HG02798 (cell line): ENCODE measurements around the gene CMSS1.
"Not testable (repeated sequence)": the region's sequence is repeated elsewhere in the genome, so short reads cannot be mapped to it uniquely, and the experiment has no call there.

Experiments used
- ATAC-seq: cut with Tn5 transposase; IDR thresholded peaks from one replicate; pipeline ENCODE4 v1.9.1; 2021; ENCODE audit warnings: mild to moderate bottlenecking; ENCODE audit not compliant: unreplicated experiment, poor library complexity

The CMSS1 gene

DNA sequence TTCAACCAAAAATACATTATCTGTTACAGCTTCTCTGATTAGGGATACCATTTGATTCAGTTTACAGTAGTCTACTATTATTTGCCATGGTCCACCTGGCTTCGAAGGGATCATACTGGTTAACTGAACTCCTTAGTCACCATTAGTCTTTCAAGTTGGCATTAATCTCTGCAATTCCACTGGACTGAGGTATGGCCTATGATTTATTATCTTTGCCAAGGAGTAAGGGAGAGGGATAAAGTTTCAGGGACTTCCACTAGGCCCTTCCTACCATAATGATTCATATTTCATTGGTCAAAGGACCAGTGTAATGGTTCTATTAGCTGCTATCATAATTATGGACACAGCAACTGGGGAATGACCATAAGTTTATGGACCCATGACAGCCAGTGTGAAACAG lies 7.3 kb upstream of the CMSS1 start:
- no peak for ATAC-seq

DNA sequence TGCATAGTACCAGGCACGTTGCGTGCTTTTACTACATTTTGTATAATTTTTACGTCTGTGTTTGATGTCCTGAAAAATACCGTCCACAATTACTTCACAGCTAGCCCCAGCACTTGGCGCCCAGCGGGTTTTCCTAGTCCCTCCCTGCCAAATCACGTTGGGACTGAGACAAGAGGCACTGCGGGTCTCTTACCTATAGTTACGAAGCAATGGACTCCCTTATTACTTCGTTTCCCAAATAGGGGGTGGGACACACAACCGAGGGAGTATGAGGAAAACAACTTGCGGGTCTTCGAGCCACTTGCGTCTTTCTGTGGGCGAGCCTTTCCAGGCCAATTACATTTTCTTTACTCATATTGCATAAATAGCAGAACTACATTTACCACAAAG lies 620 bp upstream of the CMSS1 start:
- ATAC-seq = no peak

DNA sequence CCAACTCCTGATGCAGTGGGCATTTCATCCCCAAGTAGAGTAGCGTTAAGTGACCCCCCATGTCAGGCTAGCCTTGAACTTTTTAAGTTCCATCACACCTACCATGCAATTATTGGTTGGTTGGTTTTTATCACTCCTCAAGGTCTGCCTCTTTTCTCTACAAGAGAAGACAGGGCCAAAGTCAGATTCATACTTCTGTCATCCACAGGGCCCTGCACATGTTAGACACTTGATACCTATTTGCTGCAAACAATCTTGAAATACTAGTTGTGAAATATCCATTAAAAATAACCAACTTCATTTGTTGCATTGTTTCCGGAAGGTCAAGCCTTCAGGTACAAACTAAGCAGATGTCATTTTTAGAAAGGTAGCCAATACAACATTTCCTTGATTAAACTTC lies 1.2 kb downstream of the CMSS1 start:
- ATAC-seq = no peak

DNA sequence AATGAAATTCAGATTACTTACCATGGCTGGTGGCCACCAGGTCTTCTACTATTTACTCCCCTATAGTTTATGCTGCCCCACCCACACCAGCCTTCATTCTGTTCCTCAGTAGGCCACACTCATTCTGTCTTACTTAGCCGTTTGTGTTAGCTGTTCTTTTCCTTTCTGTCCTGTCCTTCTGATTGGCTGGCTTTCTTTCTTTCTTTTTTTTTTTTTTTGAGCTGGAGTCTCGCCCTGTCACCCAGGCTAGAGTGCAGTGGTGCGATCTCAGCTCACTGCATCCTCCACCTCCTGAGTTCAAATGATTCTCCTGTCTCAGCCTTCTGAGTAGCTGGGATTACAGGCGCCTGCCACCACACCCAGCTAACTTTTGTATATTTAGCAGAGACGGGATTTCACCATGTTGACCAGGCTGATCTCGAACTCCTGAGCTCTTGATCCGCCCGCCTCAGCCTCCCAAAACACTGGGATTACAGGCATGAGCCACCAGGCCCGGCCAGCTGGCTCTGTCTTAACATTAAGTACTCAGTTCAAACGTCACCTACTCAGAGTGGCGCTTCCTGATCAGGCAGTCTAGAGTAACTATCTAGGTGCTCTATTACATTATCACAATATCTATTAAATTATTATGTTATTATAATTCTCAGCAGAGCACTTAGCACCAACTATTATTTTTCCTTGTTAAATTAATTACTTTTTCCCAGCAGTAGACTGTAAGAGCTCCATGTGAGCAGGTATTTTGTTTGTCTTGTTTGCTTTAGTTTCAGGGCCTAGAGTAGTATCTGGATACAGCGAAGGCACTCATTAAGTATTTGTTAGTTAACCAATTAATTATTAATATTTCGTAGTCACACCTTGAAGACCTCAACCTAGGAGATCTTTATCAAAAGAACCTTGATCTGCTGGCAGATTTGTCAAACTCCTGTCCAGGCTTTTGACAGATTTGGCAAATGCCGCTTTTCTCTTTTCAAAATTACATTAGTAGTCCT lies 6.4 kb downstream of the CMSS1 start:
- no peak for ATAC-seq

DNA sequence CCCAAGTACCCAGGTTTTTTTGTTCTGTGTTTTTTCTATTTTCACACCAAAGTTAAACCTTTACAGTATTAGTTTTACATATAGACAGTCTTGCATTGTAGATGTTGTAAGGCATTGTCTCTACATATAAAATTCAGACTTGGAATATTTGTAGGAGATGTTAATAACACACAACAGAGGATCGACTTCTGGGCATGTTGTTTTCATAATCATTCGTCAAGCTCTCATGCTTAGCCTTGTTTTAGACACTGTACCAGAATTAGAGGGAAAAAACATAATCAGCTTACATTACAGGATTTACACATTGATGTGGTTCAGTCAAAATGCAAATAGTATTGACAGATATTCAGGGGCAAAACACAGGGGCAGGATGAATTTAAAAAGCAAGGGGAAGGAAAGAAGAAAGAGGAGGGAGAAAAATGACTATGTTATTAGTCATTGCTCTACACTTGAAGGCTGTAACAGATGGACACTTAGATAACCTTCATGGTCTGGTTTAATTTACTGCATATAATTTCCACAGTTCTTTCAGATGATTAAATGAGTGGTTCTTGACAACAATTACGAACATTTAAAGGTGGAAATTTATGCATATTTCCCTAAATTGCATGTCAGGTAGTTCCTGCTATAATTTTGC lies 7.5 kb downstream of the CMSS1 start:
- ATAC-seq = no peak

DNA sequence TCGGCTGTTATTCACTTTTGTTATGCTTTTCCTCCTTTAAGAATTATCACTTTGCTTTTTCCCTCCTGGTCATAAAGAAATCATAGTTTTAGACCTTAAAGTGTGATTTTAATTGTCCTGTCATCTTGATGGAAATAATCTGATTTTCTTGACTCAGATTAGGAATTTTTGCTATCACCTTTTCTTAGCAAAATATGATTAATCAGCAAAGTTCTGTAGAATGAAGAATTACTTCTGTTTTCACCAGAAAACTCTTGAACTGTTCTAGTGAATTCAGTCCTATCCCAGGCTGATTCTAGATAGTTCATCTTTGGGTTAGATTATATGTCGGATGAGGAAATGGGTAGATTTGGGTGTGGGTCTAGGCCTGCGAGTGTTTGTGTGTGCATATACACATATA lies 12.2 kb downstream of the CMSS1 start:
- no peak for ATAC-seq

DNA sequence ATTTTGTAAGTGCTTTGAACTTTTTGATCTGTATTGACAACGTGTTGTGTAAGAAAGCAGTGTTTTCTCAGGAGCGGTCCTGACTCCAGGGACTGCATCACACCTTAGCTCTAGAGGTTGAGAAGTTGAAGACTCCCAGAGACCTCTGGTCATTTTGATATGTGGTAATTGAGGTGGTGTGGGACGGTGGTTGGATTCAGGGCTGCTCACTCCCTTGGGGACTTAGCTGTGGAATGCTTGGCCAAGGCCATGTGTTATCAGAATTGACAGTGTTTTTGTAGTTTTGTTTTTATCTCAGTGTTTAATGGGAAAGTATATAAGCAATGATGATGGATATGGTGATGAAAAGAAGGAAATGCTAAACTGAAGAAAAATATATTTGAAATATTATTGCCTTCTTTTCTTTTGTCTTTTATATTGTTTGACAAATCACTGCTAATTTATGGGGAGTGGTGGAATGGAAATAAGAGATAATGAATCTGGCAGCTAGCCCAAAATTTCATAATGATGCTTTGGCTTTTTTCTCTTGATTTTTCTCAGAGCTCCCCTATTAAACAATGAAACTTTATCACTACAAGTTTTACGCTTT lies 16.0 kb downstream of the CMSS1 start:
- ATAC-seq = no peak

DNA sequence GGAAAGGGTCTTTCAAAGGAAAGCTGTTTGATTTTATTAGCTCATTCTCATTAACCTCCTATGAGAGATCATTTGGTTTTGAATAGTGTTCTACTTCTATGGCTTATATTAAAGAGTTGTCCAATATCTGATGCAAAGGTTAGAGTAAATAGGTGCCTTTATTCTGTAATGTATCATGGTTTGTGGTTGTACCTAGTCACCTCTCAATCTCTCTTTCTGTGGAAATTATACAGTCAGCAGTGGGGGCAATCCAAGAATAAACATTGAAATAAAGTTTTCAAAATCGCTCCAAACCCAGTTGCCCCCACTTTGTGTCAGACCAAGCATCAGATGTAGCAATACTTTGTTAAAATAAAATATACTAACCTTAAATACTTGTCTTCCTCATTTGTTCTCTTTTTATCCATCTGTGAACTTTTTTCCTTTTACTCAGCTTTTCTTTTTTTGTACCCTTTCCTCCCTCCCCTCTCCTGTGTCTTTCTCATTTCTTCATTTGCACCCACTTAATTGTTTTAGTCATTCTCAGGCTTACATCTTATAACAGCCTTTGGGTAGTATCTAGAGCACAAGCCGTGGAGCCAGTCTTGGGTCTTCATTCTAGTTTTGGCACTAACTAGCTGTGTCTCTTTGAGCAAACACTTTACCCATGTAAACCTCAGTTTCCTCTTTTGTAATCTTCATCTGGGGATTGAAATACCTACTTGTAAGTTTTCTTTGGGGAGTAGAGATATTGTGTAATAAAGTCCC lies 16.7 kb downstream of the CMSS1 start:
- ATAC-seq = no peak

DNA sequence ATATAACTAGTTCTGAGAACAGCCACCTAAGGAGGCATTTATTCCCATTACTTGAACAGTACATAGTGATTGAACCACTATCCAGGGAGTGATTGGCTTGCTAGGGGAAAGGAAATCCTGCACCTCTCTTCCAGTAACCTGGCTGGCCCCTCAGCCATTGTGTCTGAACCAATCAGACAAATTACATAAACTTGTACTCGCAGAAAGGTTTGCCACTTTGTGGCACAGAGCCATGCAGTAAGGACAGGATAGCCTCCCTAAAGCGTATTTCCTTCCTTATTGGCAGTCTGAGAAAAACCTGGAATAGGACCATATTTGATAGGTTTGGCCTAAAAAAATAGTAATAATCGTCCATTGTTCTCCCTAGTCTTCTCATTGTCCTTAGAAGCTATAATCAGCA lies 19.0 kb downstream of the CMSS1 start:
- no peak for ATAC-seq

DNA sequence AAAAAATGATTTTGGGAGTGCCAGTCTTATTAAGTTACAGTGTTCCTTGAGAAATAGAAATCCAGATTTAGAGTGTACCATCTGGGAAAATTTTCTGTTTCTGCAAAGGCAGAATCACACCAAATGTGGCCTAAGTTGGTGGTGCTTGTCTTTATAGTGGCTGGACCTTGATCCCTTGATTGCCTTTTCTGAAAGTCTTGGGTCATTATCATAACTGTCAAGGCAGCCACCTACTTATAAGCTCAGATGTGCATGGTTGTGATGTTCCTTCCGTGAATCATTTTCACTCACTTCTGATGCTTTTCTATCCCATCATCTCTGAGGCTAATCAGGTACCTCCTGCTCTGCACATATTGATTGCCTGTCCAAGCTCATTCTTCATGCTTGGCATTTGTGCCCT lies 20.1 kb downstream of the CMSS1 start:
- no peak for ATAC-seq

DNA sequence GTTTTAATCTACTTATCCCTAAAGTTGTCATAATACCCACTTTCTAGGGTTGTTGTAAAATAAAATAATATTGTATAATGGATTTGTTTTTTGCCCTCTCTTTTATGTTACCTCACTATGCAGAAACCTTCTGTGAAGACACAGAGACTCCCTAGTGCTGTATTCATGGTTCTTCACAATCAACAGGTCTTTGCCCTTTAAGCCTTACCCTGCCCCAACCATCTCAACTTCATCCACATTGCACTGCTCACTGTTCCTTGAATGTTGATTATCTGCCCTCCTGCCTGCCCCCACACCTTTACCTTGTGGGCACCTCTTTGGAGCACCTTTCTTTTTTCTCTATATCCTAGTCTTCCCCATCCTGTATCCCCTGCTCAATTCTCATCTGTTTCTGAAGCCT lies 21.1 kb downstream of the CMSS1 start:
- ATAC-seq = no peak

DNA sequence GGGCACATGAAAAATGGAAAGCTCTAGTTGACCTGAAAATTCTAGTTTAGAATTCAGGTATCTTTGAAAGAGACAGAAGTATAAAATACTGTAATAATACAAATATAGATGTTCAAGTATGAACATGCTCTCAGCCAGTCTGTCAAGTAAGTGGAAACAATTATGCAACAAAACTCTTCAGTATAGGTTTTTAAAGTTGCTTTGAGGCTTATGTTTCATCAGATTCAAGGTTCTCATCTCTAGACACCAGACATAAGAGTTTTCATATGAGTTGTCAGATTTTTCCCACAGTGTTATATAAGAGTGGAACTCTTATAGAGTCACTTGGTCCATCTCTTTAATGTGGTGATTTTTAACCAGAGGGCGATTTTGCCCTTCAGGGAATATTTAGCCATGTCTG lies 22.0 kb downstream of the CMSS1 start:
- no peak for ATAC-seq

DNA sequence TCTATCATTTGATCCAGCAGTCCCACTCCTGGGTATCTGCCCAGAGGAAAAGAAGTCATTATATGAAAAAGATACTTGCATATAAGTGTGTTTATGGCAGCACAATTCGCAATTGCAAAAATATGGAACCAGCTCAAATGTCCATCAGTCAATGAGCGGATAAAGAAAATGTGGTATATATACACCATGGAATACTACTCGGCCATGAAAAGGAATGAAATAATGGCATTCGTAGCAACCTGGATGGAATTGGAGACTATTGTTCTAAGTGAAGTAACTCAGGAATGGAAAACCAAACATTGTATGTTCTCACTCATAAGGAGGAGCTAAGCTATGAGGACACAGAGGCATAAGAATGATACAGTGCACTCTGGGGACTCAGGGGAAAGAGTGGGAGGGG lies 24.3 kb downstream of the CMSS1 start:
- not testable (repeated sequence) for ATAC-seq

DNA sequence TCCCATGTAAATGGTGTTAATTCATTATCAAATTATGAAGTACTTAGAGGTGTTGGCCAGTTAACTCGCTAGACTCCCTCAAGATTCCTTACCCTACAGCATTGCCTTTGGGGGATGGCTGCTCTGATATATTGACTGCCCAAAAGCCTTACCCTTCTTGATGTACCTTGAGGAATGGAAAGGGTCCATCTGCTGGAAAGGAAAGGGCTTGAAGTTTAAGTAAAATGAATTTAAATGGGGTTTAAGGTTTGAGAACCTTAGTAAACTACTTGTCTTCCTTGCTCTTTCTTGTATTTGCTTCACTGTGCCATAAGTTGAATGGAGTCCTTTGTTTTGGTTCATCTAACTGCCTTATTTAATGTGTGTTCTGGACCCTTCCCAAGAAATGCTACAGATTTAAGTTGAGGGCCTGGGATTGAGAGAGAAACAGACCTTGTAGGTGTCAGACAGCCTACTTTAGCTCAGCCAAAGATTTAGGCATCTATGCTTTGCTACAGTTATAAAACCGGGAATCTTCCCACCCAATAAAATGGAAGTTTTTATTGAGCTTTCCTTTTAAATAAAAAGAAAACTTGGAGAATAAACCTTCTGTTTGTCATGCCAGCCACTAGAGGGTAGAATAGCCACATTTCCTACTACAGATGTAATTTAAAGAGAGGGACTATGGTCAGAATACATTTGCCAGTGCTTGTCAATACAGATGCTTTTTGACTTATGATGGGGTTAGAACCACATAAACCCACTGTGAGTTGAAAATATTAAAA lies 25.3 kb downstream of the CMSS1 start:
- peak; percentile 63 for ATAC-seq

DNA sequence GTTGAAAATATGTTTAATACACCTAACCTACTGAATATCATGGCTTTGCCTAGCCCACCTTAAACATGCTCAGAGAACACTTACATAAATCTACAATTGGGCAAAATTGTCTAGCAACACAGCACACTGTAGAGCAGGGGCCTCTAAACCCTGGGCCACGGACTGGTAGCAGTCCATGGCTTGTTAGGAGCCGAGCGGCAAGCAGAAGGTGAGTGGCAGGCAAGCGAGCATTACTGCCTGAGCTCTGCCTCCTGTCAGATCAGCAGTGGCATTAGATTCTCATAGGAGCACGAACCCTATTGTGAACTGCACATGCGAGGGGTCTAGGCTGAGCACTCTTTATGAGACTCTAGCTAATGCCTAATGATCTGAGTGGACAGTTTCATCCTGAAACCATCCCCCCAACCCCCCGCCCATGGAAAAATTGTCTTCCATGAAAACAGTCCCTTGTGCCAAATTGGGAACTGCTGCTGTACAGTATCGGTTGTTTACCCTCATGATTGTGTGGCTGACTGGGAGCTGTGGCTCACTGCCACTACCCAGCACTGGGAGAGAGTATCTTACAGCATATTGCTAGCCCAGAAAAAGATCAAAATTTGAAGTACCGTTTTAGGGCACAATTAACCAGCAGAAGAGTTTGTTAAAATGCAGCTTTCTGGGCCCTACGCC lies 26.1 kb downstream of the CMSS1 start:
- peak; percentile 6 for ATAC-seq

DNA sequence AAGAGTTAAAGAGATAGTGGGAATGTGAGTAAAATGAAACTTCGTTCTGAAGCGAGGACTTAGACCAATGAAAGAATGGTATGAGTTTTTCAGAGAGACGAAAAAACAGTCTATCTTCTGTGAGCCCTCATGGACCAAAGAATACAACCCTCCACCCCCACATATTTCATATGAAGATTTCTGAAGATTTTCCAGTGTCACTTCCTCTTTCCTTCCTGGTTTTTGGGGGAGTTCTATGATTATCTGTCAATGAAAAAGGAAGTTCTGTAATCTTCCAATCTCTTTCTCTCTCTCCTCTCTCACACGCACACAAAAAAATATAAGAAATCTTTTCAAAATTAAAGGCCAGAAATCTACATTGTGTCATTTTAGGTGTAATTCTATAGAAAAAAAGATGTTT lies 27.7 kb downstream of the CMSS1 start:
- no peak for ATAC-seq

DNA sequence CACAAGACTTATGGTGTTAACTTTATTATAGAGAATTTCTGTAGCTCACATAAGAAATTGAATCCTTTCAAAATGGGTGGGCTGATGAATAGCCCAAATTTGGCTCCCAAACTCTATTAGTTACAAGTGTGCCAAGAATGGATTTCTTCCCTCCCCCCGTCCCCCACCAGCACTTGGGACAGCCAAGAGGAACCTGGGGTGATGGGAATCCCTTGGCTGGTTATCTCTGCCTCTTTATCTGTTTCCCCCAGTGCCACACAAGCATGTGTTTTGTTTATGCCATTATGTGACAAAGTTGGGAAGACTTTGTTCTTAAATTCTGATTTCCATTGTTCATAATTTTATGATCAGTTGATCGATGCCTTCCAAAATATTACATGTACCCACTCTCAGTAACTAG lies 28.3 kb downstream of the CMSS1 start:
- no peak for ATAC-seq

DNA sequence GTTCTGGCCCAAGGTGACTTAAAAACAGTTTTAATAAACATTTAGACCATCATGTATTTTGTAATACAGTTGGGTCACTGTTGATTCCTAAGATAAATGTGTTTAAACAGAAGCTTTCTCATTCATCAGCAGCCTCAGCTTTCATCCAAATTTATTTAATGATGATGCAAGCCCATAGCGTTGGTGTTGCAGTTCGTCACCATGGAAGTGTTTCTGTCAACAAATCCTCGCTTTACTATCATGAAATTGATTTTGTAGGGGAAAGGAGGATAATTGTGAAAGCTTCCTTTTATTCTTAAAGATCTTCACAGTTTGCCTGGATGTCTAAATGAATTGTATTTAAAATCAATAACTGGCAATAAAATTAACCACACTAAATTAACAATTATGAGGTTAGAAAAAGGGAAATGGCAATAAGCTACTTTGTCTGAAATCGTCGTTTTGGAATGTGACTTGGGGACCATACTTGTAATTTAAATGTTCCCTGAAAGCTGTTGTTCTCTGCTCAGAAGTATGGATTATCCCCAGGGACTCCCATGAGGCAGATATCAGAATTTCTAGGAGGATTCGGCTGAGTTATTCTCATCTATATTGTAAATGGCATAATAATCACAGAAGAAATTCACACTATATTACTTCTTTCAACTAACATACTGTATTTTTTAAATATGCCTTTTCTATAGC lies 29.0 kb downstream of the CMSS1 start:
- ATAC-seq = no peak

DNA sequence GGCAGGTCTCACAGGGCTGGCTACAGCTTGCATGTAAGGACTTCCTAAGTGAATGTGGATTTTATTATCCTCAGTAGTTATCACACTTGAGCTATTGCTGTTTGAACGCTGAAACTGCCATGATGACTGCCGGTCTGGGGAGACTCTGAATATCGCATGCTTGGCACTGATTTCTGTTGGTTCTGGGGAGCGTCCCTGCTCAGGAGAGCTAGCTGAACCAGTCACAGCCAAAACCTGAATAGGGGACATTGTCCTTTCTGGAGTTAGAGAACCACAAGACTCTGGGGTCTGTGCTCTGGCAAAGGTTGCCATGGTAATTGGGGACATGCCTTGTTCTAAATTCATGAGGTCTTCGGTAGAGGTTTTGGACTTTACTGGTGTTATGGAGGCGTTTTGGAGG lies 30.8 kb downstream of the CMSS1 start:
- ATAC-seq = no peak
